ENCODE data around the gene ZBTB44.

ZBTB44 gene

GRCh38 chr11:130201026-130201425, 113.7 kb downstream of the ZBTB44 start:
- H3K27ac ChIP-seq (ENCODE audit: poor library complexity, severe bottlenecking), result no peak overlapping the region
- H3K4me3 ChIP-seq (ENCODE audit: severe bottlenecking), result no peak overlapping the region
- DNase-seq (ENCODE audit: low spot score) (no peak), ATAC-seq (ENCODE audit: low read depth) (no peak)
- H3K4me1 ChIP-seq (ENCODE audit: insufficient read depth, poor library complexity, severe bottlenecking), result peaks cover 4% of the 10 kb centered on the region
- peaks cover 40% of the 10 kb centered on the region for H3K36me3 ChIP-seq (ENCODE audit: low read depth)
- TF ChIP-seq CTCF (IDR thresholded peaks at IDR 0.05; ENCODE audit: poor library complexity, severe bottlenecking), result no peak
- no peaks in the 10 kb centered on the region for H3K27me3 ChIP-seq (ENCODE audit: insufficient read depth, poor library complexity, severe bottlenecking)
- H3K9me3 ChIP-seq (ENCODE audit: severe bottlenecking), result no peaks in the 10 kb centered on the region

- no peak for DNase-seq (ENCODE audit: low spot score)
- Histone ChIP-seq H3K27ac (ENCODE audit: poor library complexity, severe bottlenecking) (no peak overlapping the region), H3K9me3 (ENCODE audit: severe bottlenecking) (no peaks in the 10 kb centered on the region), H3K4me1 (ENCODE audit: insufficient read depth, poor library complexity, severe bottlenecking) (peaks cover 4% of the 10 kb centered on the region), H3K36me3 (ENCODE audit: low read depth) (peaks cover 37% of the 10 kb centered on the region), H3K27me3 (ENCODE audit: insufficient read depth, poor library complexity, severe bottlenecking) (no peaks in the 10 kb centered on the region), H3K4me3 (ENCODE audit: severe bottlenecking) (no peak overlapping the region)
- no peak for ATAC-seq (ENCODE audit: low read depth)
- no peak for TF ChIP-seq CTCF (IDR thresholded peaks at IDR 0.05; ENCODE audit: poor library complexity, severe bottlenecking)
Observed at GRCh38 chr11:130199792-130200191, 114.9 kb downstream of the ZBTB44 start.

GRCh38 chr11:130198964-130199363, 115.8 kb downstream of the ZBTB44 start:
- H3K27ac ChIP-seq (ENCODE audit: poor library complexity, severe bottlenecking), result no peak overlapping the region
- H3K9me3 ChIP-seq (ENCODE audit: severe bottlenecking), result no peaks in the 10 kb centered on the region
- no peak for TF ChIP-seq CTCF (IDR thresholded peaks at IDR 0.05; ENCODE audit: poor library complexity, severe bottlenecking)
- no peak for ATAC-seq (ENCODE audit: low read depth)
- H3K27me3 ChIP-seq (ENCODE audit: insufficient read depth, poor library complexity, severe bottlenecking), result no peaks in the 10 kb centered on the region
- peaks cover 4% of the 10 kb centered on the region for H3K4me1 ChIP-seq (ENCODE audit: insufficient read depth, poor library complexity, severe bottlenecking)
- DNase-seq (ENCODE audit: low spot score), result no peak
- peaks cover 37% of the 10 kb centered on the region for H3K36me3 ChIP-seq (ENCODE audit: low read depth)
- H3K4me3 ChIP-seq (ENCODE audit: severe bottlenecking), result no peak overlapping the region

- no peaks in the 10 kb centered on the region for H3K27me3 ChIP-seq (ENCODE audit: insufficient read depth, poor library complexity, severe bottlenecking)
- H3K4me3 ChIP-seq (ENCODE audit: severe bottlenecking), result no peak overlapping the region
- H3K9me3 ChIP-seq (ENCODE audit: severe bottlenecking), result no peaks in the 10 kb centered on the region
- peaks cover 36% of the 10 kb centered on the region for H3K36me3 ChIP-seq (ENCODE audit: low read depth)
- DNase-seq (ENCODE audit: low spot score) (no peak), ATAC-seq (ENCODE audit: low read depth) (no peak)
- peaks cover 4% of the 10 kb centered on the region for H3K4me1 ChIP-seq (ENCODE audit: insufficient read depth, poor library complexity, severe bottlenecking)
- H3K27ac ChIP-seq (ENCODE audit: poor library complexity, severe bottlenecking), result no peak overlapping the region
- TF ChIP-seq CTCF (IDR thresholded peaks at IDR 0.05; ENCODE audit: poor library complexity, severe bottlenecking), result no peak
Observed at GRCh38 chr11:130198292-130198691, 116.4 kb downstream of the ZBTB44 start.

GRCh38 chr11:130197386-130198035, 117.2 kb downstream of the ZBTB44 start:
- TF ChIP-seq CTCF (IDR thresholded peaks at IDR 0.05; ENCODE audit: poor library complexity, severe bottlenecking), result no peak
- peak overlapping the region; percentile 1 for H3K27ac ChIP-seq (ENCODE audit: poor library complexity, severe bottlenecking)
- no peak overlapping the region for H3K4me3 ChIP-seq (ENCODE audit: severe bottlenecking)
- no peaks in the 10 kb centered on the region for H3K9me3 ChIP-seq (ENCODE audit: severe bottlenecking)
- DNase-seq (ENCODE audit: low spot score) (peak; percentile 86), ATAC-seq (ENCODE audit: low read depth) (peak; percentile 98)
- H3K4me1 ChIP-seq (ENCODE audit: insufficient read depth, poor library complexity, severe bottlenecking), result peaks cover 4% of the 10 kb centered on the region
- H3K36me3 ChIP-seq (ENCODE audit: low read depth), result peaks cover 36% of the 10 kb centered on the region
- no peaks in the 10 kb centered on the region for H3K27me3 ChIP-seq (ENCODE audit: insufficient read depth, poor library complexity, severe bottlenecking)
